Superior temporal gyrus (tissue), 1 donor: ENCODE data around the gene TCF7L2.

Experiments used
- DNase-seq: peaks from one replicate; pipeline ENCODE4 v3.0.0-alpha.2; 2016; ENCODE audit errors: extremely low spot score

TCF7L2 gene

DNA sequence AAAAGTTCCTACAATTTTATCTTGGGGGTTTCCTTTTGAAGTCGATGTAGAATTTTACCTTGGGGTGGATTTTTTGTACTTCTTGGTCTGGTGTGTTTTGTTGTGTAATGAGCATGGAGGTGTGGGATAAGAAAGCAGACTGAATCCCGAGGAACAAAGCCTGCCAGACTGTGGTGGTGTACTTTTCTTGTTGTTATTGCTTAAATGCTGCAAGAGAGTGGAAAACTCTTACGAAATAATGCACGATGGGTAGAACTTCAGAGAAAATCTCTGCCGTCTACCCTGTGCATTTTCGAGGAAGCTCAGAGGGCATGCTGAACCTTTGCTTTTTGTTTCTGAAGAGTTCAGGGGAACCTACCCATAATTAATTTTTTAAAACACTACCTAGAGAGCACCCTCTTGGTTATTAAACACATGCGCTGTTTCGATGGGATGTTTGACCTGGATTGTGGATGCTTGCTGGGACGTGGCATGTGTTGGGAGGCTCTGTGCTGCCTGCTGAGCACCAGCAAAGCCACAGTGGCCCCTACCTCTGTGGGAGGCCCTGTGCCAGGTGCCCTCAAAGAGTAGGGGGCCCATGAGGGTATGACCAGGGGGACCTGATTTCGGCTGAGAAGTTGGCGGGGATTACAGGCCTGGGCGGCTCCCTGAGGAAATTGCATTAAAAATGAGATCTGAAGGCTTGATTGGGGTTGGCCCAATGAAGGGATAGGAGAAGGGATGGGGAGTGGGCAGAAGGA is 94.1 kb downstream of the TCF7L2 start:
- DNase-seq, result no peak

DNA sequence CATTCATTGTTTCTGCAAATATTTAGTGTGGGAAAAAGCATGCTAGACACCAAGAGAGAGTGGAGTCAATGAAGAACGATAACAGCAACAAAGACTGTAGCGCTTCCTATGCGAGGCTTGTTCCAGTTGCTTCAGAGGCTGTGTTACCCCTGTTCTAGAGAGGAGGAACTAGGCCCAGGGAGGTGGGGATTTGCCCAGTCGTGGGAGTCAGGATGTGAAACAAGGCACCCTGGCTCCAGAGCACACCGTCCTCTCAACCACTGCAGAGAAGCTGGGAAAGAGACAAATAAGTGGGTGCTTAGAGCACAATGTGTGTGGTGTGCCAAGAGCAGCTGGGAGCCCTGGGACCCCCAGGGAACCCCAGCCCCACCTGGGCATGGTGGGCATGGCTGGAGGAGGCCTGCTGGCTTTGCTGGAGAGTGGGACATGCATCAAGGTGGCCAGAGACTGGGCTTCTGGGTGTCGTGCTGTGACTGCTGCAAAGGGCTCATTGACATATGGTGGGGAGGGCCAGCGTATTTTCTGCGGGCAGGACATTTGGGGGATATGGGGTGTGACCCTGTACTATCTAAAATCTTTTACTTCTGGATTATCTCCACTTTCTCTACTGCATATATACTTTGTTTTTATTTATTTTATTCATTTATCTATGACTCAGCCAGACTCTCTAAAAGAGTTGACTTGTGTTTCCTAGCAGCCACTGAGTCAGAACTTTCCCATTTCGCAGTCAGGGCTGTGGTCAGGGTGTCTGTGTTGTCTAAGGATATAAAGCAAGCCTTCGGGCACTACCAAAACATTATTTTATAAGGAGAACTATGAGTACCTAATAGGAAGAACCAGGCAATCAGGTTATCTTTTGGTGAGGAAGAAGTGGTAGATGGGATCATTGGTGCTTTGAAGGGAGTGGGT is 95.4 kb downstream of the TCF7L2 start:
- DNase-seq, result no peak

DNA sequence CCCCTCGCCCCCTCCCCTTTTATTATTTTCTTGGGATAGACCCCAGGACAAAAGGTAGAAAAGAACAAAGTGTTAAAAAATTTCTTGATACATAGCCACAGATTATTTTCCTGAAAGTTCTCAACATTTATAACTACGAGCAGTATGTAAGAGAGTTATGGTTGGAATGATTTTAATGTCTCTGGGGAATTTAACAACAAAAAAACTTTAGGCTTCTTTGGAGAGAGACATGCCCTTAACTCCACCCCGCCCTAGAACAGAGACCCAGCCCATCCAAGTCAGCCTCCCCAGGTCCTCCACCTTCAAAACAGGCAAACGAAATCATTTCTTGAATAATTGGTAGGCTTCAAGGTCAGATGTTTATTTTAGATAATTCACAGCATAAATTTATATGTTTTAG is 97.1 kb downstream of the TCF7L2 start:
- DNase-seq, result no peak

DNA sequence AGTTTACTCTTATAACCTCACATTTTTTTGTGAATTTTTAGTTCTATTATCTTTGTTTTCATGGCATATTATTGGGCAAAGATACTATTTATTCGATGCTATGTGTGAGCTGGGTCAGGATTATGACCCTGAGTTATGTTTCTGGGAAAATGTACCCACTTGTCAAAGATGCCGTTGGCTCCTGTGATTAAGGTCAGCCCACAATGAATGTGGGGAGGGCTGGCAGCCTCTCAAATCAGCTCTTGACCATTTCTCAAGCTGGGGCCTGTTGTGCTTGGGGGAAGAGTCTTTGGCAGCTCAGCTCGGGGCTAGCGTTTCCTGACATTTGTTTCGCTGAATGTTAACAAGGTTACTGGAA is 97.5 kb downstream of the TCF7L2 start:
- no peak for DNase-seq

DNA sequence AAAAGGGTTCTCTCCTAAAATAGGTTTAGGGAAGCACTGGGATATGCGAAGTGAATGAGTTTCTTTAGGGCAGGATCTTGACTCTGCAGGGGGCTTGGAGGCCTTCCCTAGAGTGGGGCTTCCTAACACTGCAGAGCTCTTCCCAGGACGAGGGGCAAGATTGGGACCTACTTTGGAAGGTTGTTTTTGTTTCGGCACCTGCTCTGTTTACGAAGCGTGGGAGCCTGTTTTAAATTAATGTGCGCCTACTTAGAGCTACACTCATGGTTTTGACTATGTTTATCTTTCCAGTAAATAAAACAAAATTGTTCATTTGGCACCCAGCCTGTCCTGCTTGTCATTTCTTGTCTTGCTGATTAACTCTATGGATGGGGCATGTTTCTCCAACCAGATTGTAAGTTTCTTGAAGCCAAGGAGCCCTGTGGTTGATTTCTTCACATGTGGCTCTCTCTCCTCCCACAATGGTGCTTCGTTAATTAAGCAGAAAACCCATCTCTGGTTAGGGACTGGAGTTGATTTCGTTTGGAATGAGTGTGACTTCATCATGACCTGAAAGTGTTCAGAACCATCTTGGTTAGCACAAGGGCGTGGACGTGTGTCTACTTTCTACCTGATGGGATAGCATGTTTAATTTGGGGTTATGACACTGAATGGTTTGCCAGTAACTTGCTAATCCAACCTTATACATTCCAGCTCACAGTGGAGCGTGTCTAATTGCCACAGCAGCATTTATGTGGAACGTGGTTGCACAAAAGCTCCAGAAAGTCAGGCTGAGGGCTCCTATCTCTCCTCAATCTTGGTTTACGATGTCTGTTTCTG is 98.1 kb downstream of the TCF7L2 start:
- no peak for DNase-seq

DNA sequence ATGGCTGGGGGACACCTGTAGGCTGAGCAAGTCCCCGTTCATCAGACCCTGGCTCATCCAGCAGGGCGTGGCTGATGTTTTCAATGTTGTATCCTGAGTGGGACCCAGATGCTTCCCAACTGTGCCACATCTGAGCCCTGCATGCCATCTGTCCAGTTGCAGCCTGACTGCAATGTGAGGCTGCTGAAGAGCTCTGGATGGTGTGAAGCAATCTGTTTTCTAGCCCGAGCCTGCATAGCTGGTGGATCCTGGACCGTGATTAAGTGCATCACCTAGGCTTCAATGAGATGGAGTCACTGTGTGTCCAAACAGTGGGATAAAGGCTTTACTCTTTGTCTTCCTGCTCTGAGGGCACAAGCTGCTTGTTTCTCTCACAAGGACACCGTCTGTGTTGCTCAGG is 99.8 kb downstream of the TCF7L2 start:
- DNase-seq, result no peak

DNA sequence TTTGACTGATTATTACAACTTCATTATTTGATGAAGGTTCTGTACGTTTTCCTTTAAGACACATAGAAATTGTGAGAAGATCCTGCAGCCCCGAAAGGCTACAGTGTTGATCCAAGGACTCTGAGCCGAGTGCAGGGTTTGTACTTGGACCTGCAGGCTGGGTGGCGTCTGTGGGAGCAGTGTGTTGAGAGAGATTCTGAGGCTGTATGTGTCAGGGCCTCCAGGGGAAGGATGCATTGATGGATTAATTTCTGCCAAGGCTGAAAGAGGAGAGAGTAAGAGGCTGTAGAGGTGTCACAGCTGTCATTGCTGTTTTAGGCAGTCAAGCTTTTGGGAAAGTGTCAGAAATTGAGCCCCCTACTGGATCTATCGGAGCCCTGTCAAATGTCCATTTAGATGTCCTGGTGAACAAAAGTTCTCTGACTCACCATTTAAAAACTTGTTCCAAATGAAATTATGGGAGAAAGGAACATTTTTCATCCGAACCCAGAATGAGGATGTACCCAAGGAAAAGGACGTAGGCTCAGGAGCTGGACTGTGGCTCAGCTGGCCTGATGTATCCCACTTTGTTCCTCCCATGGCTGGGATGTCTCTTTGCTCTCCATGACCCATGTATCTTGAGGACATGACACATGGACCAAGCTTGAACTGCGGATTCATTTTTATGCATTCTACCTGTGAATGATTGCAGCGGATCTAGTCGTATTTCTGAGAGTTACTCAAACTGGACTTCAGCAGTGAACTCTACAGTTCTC is 102.2 kb downstream of the TCF7L2 start:
- peak; percentile 59 for DNase-seq

DNA sequence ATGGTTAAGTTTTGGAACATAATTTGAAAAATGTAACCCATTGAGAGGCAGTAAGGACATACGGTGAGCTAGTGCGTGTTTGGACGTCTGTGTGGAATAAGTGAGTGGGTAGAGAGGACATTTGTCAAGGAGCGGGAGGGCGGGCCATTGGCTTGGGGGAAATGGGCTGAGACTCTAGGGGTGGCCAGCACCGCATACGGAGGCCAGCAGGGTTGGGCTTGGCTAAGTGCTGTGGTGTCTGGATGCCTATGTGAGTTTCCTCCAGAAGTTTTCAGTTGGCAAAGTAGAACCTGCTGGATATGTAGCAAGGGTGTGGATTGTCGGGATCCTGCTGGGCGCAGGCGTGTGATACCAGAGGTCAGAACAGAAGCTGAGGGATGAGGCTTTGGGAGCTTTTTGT is 103.0 kb downstream of the TCF7L2 start:
- DNase-seq, result no peak

DNA sequence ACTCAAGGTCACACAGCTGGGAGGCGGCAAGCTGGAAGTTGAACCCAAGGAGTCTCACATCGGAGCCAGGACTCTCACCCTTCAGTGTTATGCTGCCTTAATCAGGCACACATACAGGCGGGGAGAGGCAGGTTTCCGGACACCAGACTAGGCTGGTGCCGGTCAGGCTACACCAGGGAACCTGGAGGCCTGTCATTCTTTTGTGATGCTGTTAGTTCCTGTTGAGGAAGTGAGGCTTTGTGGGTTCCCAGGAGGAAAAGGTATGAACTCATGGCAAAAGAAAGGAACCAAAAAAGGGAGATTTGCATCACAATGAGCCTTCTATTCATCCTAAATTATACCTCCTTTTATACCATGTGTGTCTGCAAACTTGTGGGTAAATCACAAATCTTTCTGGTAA is 103.8 kb downstream of the TCF7L2 start:
- no peak for DNase-seq

DNA sequence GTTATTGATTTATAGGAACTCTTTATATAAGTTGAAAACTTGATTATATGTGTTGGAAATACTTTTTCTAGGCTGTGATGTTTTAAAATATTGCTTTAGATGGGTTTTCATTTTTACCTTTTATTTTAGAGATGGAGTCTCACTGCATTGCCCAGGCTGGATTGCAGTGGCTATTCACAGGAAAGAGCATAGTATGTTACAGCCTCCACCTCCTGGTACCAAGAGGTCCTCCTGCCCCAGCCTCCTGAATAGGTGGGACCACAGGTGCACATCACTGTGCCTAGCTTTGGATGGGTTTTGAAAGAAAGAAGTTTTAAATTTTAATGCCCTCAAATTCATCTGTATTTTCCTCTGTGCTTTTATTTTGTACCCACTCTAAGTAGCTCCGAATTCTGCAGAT is 105.4 kb downstream of the TCF7L2 start:
- no peak for DNase-seq

DNA sequence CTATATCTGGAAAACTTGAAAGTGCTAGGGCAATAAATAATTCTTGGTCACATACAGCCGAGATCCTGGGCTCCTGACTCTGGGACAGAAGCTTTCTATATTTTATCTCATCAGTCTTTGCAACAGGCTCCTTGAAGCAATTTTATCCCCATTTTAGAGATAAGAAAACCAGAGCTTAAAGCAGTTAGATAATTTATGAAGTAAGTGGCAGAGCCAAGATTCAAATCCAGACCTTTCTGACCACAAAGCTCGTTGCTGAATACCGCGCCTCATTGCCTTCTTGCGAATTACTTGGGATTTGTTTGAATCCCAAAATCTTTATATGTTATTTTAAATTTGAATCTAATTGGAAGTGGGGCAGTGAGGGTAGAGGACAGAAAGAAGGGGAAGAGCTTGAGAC is 106.0 kb downstream of the TCF7L2 start:
- DNase-seq, result no peak

DNA sequence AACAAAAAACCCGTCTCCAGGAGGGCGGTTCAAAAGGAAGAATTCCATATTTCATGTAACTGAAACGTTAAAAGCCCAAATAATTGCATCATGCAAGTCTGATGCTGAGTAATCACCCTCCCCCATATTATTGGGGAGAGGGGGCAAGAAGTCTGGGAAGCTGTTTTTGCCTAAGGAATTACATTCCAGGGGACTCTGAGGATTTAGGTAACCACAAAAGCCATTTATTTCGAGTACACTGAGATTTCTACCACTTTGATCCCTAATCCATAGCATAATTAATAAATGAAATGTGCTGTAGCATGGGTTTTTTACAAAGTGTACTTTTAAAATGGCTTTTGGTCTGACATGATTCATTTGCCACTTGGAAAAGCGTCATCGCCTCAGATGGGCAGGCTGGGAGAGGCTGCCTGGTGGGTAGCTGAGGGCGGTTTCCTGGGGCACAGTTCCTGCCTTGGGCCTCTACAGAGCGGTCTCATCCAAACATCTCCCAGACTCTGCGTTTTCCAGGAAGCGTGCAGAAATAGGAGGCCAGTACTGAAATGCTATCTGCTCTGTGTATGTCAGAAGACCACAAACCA is 106.5 kb downstream of the TCF7L2 start:
- no peak for DNase-seq

DNA sequence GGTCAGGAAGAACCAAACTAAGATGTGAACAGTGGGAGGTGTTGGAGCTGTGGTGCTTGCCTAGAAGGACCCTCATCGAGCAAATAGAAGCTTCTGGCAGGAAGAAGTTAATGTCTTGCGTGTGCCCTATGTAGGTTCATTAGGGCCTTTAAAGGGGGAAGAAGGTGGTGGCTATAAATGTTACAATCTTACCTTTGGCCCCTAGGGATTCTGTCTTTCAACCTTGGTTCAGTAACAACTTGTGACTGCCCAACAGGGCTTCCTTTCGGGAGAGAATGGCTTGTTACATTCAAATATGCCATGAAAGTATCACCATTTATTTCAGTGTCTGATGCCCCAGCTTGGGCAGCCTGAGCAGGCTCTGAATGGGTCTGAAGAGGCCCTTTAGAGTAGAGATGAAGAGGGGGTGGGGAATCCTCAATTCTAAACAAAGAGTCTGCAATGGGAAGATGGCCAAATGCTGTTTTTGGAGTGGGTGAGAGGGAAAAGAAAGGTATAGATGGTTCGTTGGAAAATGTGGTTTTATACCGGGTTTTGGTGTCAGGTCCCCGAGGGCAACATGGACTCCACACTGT is 108.0 kb downstream of the TCF7L2 start:
- peak; percentile 57 for DNase-seq

DNA sequence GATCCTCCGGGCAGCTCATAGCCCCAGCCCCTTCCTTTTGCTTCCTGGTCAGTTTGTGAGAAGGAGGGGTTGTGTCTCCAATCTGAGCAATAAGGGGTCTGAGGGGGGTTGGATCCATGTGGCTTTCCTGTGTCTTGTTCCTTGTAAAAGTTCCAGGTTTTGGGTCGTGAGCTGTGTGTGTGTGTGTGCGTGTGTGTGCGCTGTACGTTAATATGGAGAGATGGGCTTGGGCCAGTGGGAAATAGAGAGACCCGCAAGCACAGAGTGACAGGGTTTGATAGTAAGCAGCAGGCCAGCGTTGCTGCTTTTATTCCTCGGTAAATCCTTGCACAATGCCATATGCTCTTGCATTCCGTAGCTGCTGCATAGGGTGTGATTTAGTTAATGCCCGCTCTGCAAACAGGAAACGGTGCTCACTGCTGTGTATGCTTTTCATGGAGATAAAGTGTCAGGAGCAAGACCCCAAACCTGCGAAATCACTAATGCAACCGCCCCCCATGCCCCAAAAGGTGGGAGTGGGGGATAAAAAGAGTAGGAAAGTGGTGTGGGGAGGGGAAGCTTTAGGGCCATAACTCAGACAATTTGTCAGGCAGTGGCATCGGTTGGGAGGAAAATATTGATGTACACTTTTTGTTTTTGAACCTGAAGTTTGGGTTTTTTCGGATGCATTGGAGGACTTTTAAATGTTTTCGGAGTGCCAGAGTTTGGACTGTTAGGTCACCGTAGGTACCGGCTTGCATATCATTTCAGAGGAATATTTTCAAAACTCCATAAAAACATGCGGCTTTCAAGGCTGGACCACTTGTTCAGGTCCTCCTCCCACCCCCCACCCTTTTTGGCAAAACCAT is 108.7 kb downstream of the TCF7L2 start:
- DNase-seq, result peak; percentile 67

DNA sequence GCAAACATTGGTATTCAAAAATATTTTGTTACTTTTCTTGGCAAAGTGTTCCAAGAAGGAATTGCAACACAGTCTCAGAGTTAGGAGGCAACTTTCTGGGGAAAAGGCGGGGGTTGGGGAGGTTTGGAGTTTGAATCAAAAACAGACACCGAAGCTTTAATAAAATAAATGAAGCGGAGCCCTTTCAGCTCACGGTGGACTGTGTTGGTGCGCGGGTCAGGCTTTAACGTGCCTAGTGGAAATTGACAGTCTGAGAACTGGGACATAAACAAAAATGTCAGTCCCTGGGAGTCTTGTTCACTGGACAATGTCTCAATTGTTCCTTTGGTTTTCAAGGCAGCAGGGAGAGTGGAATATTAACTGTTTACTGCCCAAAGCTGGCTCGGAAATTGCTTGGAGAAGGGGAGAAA is 109.3 kb downstream of the TCF7L2 start:
- DNase-seq, result peak; percentile 90

DNA sequence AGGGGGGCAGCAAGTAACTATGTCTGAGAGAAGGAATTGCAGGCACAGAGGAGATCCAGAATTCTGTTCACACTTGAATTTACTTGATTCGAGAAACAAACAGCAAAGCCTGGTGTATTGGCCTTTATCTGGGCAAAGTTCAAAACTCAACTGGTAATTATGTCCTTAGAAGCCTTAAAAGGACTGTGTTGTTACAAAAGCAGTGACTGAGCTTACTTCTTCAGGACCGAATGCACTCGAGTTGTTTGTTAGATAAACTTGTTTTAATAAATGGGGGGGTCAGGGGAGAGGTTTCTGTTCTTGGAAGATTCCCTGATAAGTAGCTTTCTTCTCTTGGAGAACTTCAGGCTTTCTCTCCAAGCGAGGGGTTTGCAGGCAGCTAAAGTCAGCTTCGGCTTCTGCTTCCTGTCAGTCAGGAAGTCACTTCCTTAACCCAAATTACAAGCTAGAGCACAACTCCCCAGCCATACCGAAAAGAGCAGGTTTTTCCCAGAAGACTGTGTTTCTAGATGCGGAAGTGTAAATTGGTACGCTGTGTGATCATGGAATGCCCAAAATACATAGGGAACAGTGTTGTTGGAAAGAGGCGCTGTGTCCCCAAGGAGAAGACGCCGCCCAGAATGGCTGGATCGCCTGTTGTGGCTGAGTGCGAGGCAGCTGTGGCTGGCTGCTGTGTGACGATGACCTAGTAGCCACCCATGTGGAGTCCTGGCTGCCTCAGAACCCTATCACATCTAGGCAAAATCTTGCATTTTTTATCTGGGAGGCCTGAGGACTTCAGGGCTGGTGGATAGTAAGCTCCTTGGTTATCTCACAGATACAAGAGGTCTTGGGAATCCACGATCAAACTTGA is 110.4 kb downstream of the TCF7L2 start:
- peak; percentile 78 for DNase-seq

DNA sequence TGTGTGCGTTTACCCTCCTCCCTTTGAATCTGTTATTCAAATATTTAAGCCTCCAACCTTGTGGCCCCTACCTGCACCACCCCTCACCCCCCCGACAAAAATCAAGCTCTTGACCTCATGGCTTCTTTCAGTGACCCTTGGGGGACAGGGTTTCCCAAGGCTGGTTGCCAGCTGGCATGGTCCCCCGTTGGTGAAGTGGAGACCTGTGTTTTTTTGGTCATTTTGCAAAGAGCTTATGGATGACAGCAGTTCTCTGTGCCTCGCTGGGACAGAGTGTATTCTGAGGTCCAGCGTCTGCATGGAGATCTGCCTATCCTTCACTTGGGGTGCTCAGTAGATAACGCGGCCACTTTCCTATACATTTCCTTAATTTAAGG is 111.0 kb downstream of the TCF7L2 start:
- no peak for DNase-seq

DNA sequence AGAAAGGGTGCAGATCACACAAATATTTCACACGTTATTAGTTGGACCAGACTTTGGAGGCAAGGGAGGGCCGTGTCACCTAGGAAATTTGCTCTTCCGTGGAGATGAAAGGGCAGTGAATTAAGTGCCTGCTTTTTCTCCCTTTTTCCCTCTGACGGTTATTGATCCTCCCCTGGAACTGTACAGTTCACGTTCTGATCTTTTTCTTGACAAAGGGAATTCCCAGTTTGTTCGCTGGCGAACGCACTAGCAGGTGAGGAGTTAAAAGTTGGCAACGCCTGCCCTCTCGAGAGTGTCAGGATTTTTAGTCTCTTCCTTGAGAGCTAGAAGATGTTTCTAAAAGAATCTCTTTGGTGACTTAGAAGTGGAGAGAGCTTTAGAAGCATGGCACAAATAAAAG is 111.5 kb downstream of the TCF7L2 start:
- no peak for DNase-seq
